Measurements from ENCODE around the gene TAT.

The TAT gene

GRCh38 chr16:71537643-71538042 lies 39.2 kb downstream of the TAT start:
- no peak for DNase-seq (ENCODE audit: low read depth in 2 of 2)

DNA sequence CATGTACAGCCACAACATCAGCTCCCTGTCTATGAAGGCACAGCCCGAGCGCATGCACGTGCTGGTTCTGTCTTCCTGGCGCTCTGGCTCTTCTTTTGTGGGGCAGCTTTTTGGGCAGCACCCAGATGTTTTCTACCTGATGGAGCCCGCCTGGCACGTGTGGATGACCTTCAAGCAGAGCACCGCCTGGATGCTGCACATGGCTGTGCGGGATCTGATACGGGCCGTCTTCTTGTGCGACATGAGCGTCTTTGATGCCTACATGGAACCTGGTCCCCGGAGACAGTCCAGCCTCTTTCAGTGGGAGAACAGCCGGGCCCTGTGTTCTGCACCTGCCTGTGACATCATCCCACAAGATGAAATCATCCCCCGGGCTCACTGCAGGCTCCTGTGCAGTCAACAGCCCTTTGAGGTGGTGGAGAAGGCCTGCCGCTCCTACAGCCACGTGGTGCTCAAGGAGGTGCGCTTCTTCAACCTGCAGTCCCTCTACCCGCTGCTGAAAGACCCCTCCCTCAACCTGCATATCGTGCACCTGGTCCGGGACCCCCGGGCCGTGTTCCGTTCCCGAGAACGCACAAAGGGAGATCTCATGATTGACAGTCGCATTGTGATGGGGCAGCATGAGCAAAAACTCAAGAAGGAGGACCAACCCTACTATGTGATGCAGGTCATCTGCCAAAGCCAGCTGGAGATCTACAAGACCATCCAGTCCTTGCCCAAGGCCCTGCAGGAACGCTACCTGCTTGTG lies 40.0 kb downstream of the TAT start:
- no peak for DNase-seq (ENCODE audit: low read depth in 2 of 2)

GRCh38 chr16:71532366-71532765 lies 44.5 kb downstream of the TAT start:
- no peak for DNase-seq (ENCODE audit: low read depth in 2 of 2)

DNA sequence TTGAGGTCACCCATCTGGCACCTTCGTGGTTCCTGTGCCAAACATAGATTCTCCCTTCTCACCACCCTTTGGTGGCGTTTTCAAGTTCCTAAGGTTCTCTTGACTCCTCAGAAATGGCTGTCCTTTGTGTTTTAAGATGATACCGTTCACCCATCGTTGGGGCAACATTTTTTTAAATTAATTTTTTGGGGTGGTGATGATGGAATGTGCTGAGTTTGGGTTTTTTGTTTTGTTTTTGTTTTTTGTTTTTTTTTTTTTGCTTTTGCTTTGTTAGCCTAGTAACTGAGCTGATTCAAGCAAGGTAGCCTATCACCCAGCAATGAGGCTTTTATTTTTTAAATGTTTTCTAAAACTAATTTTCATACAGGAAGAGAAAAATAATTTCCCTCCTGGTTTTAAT lies 48.0 kb downstream of the TAT start:
- no peak for DNase-seq (ENCODE audit: low read depth in 2 of 2)

DNA sequence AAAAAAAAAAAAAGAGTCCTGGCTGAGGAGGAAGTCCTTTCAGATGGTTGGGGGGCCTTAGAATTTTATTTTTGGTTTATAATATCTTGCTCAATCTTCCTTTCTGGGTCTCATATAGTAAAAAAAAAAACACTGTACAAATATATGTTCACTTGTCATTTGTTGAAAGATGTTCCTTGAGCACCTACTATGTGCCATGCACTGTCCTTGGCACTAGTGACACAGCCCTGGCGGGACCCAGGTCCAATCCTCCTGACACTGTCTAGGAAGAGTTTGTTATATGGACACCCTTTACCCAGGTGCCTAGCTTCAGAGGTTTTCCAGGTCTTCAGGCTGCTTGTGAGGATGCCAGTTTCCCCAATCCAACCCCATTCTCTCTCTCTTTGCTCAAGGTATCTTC lies 48.6 kb downstream of the TAT start:
- DNase-seq (ENCODE audit: low read depth in 2 of 2), result no peak

GRCh38 chr16:71526111-71526631 lies 50.7 kb downstream of the TAT start, which contains the start of gene CHST4:
CHST4 (plus strand) TSS chr16:71526426; CDS start chr16:71536678, 10,252 bp downstream.
- no peak for DNase-seq (ENCODE audit: low read depth in 2 of 2)

- DNase-seq (ENCODE audit: low read depth in 2 of 2), result no peak
These were observed 52.0 kb downstream of the TAT start for GRCh38 chr16:71524566-71525553.

DNA sequence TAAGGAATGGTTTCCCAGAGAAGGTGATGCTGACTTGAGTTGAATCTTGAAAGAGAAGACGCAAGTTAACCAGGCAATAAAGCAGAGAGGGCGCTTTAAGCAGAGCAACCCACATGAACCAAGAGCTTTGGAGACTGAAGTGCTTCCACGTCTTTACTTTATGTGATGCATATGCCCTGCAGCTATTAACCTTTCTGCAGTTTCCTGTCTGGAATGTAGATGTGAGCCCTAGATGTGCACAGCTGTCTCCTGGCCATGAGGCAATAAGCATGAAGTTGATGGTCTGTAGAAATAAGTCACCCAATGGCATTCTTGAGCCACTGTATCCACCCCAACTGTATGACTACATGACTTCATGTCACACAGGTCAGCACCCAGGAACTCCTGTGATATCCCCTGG lies 56.3 kb downstream of the TAT start:
- DNase-seq (ENCODE audit: low read depth in 2 of 2), result no peak
